ENCODE measurements around the gene MAP4K4. TPM values are rescaled to one million over a fixed set of nuclear protein-coding genes. Genes with fewer than 3 reads are reported as not detected.

The MAP4K4 gene
- total RNA-seq, 1 experiment from 2014 or later = 133 TPM

DNA sequence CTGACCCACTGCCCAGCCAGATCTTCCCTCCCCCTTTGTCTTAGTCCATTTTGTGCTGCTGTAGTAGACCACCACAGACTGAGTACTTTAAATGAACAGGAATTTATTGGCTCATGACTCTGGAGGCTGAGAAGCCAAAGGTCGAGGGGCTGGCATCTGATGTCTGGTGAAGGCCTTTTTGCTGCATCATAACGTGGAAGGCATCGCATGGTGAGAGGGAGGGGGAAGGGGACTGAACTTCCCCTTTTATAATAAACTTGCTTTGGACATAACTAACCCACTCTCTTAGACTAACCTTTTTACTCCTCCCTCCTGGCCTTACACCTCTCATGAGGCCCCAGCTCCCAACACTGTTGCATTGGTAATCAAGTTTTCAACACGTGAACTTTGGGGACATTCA is 83.8 kb downstream of the MAP4K4 start:
- Histone ChIP-seq H3K36me3 (ENCODE audit: low read depth, low read length) (no peaks in the 10 kb centered on the region), H3K79me2 (ENCODE audit: low read length) (peaks cover 99% of the 10 kb centered on the region), H3K9ac (ENCODE audit: low read length) (no peak overlapping the region), H3K27me3 (ENCODE audit: low read length) (no peaks in the 10 kb centered on the region), H3K9me3 (ENCODE audit: low read length) (no peaks in the 10 kb centered on the region), H3K4me2 (ENCODE audit: low read length) (no peak overlapping the region), H3K9me2 (replicated peaks; ENCODE audit: low read length) (no peaks in the 10 kb centered on the region), H3K4me3 (ENCODE audit: low read length) (no peak overlapping the region), H3K27ac (ENCODE audit: low read length) (no peak overlapping the region), H3F3A (ENCODE audit: low read length, unreplicated experiment) (no peaks in the 10 kb centered on the region), H3K4me1 (ENCODE audit: insufficient read depth, low read length) (peaks cover 4% of the 10 kb centered on the region; the same call in 1 of the 2 replicates), H4K20me1 (ENCODE audit: low read length) (peaks cover 89% of the 10 kb centered on the region), H2AFZ (ENCODE audit: low read length) (no peak overlapping the region)
- no TSS peak for BruUV-seq (replicated peaks)
- intact Hi-C loops (cut with micrococcal nuclease) = no loop called here
- CTCF ChIA-PET = no interaction called here
- no peak for DNase-seq
- POLR2A ChIA-PET (ENCODE audit: unreplicated experiment) = no interaction called here
- no peak for TF ChIP-seq EZH2phosphoT487 (IDR thresholded peaks at IDR 0.05; ENCODE audit: borderline replicate concordance, low read length)
- TF ChIP-seq, protein P1, sequence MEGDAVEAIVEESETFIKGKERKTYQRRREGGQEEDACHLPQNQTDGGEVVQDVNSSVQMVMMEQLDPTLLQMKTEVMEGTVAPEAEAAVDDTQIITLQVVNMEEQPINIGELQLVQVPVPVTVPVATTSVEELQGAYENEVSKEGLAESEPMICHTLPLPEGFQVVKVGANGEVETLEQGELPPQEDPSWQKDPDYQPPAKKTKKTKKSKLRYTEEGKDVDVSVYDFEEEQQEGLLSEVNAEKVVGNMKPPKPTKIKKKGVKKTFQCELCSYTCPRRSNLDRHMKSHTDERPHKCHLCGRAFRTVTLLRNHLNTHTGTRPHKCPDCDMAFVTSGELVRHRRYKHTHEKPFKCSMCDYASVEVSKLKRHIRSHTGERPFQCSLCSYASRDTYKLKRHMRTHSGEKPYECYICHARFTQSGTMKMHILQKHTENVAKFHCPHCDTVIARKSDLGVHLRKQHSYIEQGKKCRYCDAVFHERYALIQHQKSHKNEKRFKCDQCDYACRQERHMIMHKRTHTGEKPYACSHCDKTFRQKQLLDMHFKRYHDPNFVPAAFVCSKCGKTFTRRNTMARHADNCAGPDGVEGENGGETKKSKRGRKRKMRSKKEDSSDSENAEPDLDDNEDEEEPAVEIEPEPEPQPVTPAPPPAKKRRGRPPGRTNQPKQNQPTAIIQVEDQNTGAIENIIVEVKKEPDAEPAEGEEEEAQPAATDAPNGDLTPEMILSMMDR (conservative IDR thresholded peaks at IDR 0.05; ENCODE audit: low read depth, low read length) = no peak
- TF ChIP-seq EZH2 (IDR thresholded peaks at IDR 0.05; ENCODE audit: low read length, unreplicated experiment) = no peak
- ATAC-seq = no peak

DNA sequence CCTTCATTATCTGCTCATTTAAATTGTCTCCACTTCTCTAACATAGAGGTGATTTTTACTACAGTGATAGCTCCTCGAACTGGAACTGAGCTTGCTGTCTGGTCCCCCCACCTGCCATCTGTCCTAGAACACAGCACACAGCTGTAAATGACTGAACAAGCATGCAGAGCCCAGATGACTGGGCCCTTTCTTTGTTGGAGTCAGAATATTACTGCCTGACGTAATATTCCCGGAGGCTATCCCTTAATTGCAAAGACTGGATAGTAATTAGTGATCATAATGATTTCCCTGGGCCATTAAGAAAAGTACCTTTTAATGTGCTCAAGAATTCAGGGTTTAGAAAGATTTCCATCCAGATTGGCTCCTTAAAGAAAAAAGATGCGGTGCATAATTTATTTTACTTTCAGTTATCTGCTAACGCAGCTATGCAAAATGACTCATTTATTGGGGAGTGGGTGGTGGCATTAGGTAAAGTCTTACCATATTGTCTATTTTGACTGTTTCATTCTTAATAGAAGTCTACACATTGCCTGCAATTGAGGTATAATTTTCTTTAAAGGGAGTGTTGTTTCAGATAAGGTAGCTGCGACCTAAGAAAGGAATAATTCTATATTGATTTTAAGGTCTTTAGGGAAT is 84.4 kb downstream of the MAP4K4 start:
- no peak overlapping the region for H2AFZ ChIP-seq (ENCODE audit: low read length)
- no peak overlapping the region for H3K9ac ChIP-seq (ENCODE audit: low read length)
- CTCF ChIA-PET = no interaction called here
- no peaks in the 10 kb centered on the region for H3K36me3 ChIP-seq (ENCODE audit: low read depth, low read length)
- POLR2A ChIA-PET (ENCODE audit: unreplicated experiment) = no interaction called here
- peaks cover 4% of the 10 kb centered on the region; the same call in 1 of the 2 replicates for H3K4me1 ChIP-seq (ENCODE audit: insufficient read depth, low read length)
- TF ChIP-seq EZH2phosphoT487 (IDR thresholded peaks at IDR 0.05; ENCODE audit: borderline replicate concordance, low read length) (no peak), EZH2 (IDR thresholded peaks at IDR 0.05; ENCODE audit: low read length, unreplicated experiment) (no peak)
- TF ChIP-seq, protein P1 (conservative IDR thresholded peaks at IDR 0.05; ENCODE audit: low read depth, low read length) = no peak
- peaks cover 100% of the 10 kb centered on the region for H3K79me2 ChIP-seq (ENCODE audit: low read length)
- BruUV-seq (replicated peaks) = no TSS peak
- no peak overlapping the region for H3K4me3 ChIP-seq (ENCODE audit: low read length)
- no peak overlapping the region for H3K4me2 ChIP-seq (ENCODE audit: low read length)
- intact Hi-C loops (cut with micrococcal nuclease) = no loop called here
- ATAC-seq (no peak), DNase-seq (no peak)
- no peaks in the 10 kb centered on the region for H3F3A ChIP-seq (ENCODE audit: low read length, unreplicated experiment)
- no peaks in the 10 kb centered on the region for H3K27me3 ChIP-seq (ENCODE audit: low read length)
- no peaks in the 10 kb centered on the region for H3K9me2 ChIP-seq (replicated peaks; ENCODE audit: low read length)
- peaks cover 94% of the 10 kb centered on the region for H4K20me1 ChIP-seq (ENCODE audit: low read length)
- no peak overlapping the region for H3K27ac ChIP-seq (ENCODE audit: low read length)
- no peaks in the 10 kb centered on the region for H3K9me3 ChIP-seq (ENCODE audit: low read length)

DNA sequence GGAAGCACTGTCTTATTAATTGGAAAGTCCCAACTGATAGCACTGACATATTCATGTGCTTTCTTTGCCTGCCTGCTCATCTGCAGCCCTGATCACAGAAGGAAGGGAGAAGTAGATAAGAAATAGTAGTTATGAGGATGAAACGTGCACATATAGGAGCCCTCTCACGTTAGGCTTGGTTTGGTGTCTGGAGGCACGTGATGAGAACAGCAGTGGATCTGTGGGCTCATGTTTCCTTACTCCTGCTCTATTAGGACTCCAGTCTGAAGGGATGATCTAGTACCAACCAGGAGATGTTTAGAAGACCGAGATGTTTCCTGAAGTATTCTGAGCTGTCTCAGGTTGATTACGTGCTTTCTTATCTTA is 84.9 kb downstream of the MAP4K4 start:
- no peak for ATAC-seq
- Histone ChIP-seq H3K4me3 (ENCODE audit: low read length) (no peak overlapping the region), H3K79me2 (ENCODE audit: low read length) (peaks cover 100% of the 10 kb centered on the region), H3F3A (ENCODE audit: low read length, unreplicated experiment) (no peaks in the 10 kb centered on the region), H3K27me3 (ENCODE audit: low read length) (no peaks in the 10 kb centered on the region), H3K9ac (ENCODE audit: low read length) (no peak overlapping the region), H3K9me3 (ENCODE audit: low read length) (no peaks in the 10 kb centered on the region), H3K4me1 (ENCODE audit: insufficient read depth, low read length) (peaks cover 4% of the 10 kb centered on the region; the same call in 1 of the 2 replicates), H2AFZ (ENCODE audit: low read length) (no peak overlapping the region), H4K20me1 (ENCODE audit: low read length) (peaks cover 94% of the 10 kb centered on the region), H3K27ac (ENCODE audit: low read length) (no peak overlapping the region), H3K4me2 (ENCODE audit: low read length) (no peak overlapping the region), H3K36me3 (ENCODE audit: low read depth, low read length) (no peaks in the 10 kb centered on the region), H3K9me2 (replicated peaks; ENCODE audit: low read length) (no peaks in the 10 kb centered on the region)
- POLR2A ChIA-PET (ENCODE audit: unreplicated experiment) = interaction anchor here (0.6 kb wide), 1 partner anchor 82 kb away, joined by 6 read pairs; no protein-coding TSS in a partner anchor
- no peak for TF ChIP-seq EZH2 (IDR thresholded peaks at IDR 0.05; ENCODE audit: low read length, unreplicated experiment)
- TF ChIP-seq, protein P1 (conservative IDR thresholded peaks at IDR 0.05; ENCODE audit: low read depth, low read length) = no peak
- no peak for TF ChIP-seq EZH2phosphoT487 (IDR thresholded peaks at IDR 0.05; ENCODE audit: borderline replicate concordance, low read length)
- intact Hi-C loops (cut with micrococcal nuclease) = no loop called here
- no TSS peak for BruUV-seq (replicated peaks)
- no peak for DNase-seq
- CTCF ChIA-PET = no interaction called here

Data from PC-3 (cell line).